Suprapubic skin (tissue), 4 donors: ENCODE data around the gene SLC32A1. TPM values are rescaled to one million over a fixed set of nuclear protein-coding genes. Genes with fewer than 3 reads are reported as not detected.
A peak's percentile ranks its signal among the peaks of the same experiment; 100 is the strongest.

ENCODE experiments used
- DNase-seq, 2 donors: peaks; one replicate each; pipeline ENCODE4 v3.0.0-alpha.2; 2019; ENCODE audit warnings: low spot score in 2 of 2
- H3K27ac ChIP-seq: fragments of 200-600 bp; sonication (generic); one replicate; pipeline ENCODE4 v1.5.1; 2019
- H3K27me3 ChIP-seq: fragments of 200-600 bp; sonication (generic); one replicate; pipeline ENCODE4 v1.5.1; 2019
- H3K36me3 ChIP-seq: fragments of 200-600 bp; sonication (generic); one replicate; pipeline ENCODE4 v1.5.1; 2019
- H3K4me1 ChIP-seq: fragments of 200-600 bp; sonication (generic); one replicate; pipeline ENCODE4 v1.5.1; 2019
- H3K4me3 ChIP-seq: fragments of 200-600 bp; sonication (generic); one replicate; pipeline ENCODE4 v1.5.1; 2019; ENCODE audit warnings: mild to moderate bottlenecking
- H3K9me3 ChIP-seq: fragments of 200-600 bp; sonication (generic); one replicate; pipeline ENCODE4 v1.5.1; 2019
- EP300 ChIP-seq: sonication (generic); formaldehyde crosslinking; IDR thresholded peaks from one replicate; pipeline ENCODE4 v1.6.1; 2017; ENCODE audit warnings: antibody characterized with exemption
- POLR2A ChIP-seq, 2 donors: fragments of 450-650 bp; IDR thresholded peaks; one replicate each; pipeline ENCODE4 v1.6.1; 2017; ENCODE audit warnings: antibody characterized with exemption in 2 of 2, mild to moderate bottlenecking in 2 of 2, moderate library complexity in 2 of 2
- POLR2AphosphoS5 ChIP-seq, 3 donors: sonication (generic); formaldehyde crosslinking; IDR thresholded peaks; one replicate each; pipeline ENCODE4 v1.6.1; 2017; ENCODE audit warnings: antibody characterized with exemption in 3 of 3
- WGBS: methylation state at CpG from one replicate; pipeline ENCODE4 v1.1.5; 2018; 5-methylcytosine and 5-hydroxymethylcytosine counted together
- total RNA-seq, 4 donors: library from RNA; depleted of rRNA; stranded (reverse); fragments of >200 nt; gene quantifications; one replicate each; pipeline ENCODE4 v1.1.0, GENCODE V29; 2016
- TF ChIP-seq, protein P1 (sequence below), 2 donors: fragments of 200-600 bp in 1 of 2; fragments of 450-650 bp in 1 of 2; sonication (generic) in 1 of 2; IDR thresholded peaks; one replicate each; pipeline ENCODE4 v1.5.1; 2016 to 2019; ENCODE audit warnings: antibody characterized with exemption in 2 of 2, mild to moderate bottlenecking in 1 of 2, moderate library complexity in 1 of 2

SLC32A1 gene
- total RNA-seq, 4 donors from 2014 or later: not detected

DNA sequence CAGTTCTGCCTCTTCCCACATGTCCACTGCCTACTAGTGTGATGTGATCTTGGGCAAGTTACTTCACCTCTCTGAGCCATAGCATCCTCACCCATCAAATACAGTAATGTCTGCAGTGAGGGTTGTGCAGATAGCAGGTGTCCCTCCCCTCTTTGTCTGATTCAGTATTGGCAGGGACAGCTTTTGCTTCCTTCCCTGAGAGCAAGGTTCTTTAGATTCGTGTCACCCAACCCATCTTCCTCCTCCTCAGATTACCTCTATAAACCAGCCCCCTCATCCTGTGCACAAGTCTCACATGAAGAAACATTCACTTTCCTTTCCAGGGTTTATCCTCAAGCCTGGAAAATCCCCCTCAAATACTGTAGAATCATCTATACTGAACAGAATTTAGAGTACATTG, 39.3 kb downstream of the SLC32A1 start:
- Histone ChIP-seq H3K9me3 (no peaks in the 10 kb centered on the region), H3K36me3 (peaks cover 96% of the 10 kb centered on the region), H3K4me3 (no peak overlapping the region), H3K4me1 (peaks cover 8% of the 10 kb centered on the region), H3K27me3 (no peaks in the 10 kb centered on the region), H3K27ac (no peak overlapping the region)
- 68% methylated on average over 1 of the region's 1 CpG for WGBS
- DNase-seq: no peak
- TF ChIP-seq POLR2A (IDR thresholded peaks at IDR 0.05): no peak
- no peak for TF ChIP-seq POLR2AphosphoS5 (IDR thresholded peaks at IDR 0.05)
- no peak for TF ChIP-seq EP300
- TF ChIP-seq, protein P1, sequence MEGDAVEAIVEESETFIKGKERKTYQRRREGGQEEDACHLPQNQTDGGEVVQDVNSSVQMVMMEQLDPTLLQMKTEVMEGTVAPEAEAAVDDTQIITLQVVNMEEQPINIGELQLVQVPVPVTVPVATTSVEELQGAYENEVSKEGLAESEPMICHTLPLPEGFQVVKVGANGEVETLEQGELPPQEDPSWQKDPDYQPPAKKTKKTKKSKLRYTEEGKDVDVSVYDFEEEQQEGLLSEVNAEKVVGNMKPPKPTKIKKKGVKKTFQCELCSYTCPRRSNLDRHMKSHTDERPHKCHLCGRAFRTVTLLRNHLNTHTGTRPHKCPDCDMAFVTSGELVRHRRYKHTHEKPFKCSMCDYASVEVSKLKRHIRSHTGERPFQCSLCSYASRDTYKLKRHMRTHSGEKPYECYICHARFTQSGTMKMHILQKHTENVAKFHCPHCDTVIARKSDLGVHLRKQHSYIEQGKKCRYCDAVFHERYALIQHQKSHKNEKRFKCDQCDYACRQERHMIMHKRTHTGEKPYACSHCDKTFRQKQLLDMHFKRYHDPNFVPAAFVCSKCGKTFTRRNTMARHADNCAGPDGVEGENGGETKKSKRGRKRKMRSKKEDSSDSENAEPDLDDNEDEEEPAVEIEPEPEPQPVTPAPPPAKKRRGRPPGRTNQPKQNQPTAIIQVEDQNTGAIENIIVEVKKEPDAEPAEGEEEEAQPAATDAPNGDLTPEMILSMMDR (IDR thresholded peaks at IDR 0.05): no peak

DNA sequence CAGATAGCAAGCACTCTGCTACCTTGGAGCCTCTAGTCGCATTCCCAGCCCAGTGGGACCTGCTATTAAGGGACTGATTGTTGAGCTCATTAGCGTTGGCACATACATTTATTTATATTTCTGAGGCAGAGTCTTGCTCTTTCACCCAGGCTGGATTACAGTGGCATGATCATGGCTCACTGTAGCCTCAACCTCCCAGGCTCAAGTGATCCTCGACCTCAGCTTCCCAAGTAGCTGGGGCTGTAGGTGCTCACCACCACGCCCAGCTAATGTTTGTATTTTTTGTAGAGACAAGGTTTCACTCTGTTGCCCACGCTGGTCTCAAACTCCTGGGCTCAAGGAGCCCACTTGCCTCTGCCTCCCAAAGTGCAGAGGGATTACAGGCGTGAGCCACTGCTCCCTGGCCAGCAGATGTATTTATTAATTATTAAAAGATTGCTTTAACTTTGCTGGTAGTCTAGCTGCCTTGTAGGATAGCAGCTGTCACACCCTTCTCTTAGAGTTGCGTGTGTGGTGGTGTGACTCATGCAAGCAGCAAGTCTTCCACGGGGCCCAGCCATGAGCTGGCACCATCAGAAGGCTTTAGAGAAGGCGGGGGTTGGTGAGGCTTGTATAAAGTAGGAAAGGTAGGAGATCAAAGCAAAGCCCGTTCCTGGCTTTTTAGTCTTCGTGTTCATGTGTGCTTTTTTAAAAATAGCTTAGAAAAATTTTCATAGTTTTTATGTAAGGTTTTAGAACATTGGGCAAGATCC, 40.5 kb downstream of the SLC32A1 start:
- no peak overlapping the region for H3K4me3 ChIP-seq
- no peak overlapping the region for H3K27ac ChIP-seq
- TF ChIP-seq, protein P1 (IDR thresholded peaks at IDR 0.05): no peak
- TF ChIP-seq POLR2AphosphoS5 (IDR thresholded peaks at IDR 0.05): no peak
- TF ChIP-seq EP300: no peak
- TF ChIP-seq POLR2A (IDR thresholded peaks at IDR 0.05): no peak
- peaks cover 8% of the 10 kb centered on the region for H3K4me1 ChIP-seq
- no peaks in the 10 kb centered on the region for H3K9me3 ChIP-seq
- no peak for DNase-seq
- peaks cover 96% of the 10 kb centered on the region for H3K36me3 ChIP-seq
- 57% methylated on average over 11 of the region's 11 CpGs for WGBS
- H3K27me3 ChIP-seq: no peaks in the 10 kb centered on the region

DNA sequence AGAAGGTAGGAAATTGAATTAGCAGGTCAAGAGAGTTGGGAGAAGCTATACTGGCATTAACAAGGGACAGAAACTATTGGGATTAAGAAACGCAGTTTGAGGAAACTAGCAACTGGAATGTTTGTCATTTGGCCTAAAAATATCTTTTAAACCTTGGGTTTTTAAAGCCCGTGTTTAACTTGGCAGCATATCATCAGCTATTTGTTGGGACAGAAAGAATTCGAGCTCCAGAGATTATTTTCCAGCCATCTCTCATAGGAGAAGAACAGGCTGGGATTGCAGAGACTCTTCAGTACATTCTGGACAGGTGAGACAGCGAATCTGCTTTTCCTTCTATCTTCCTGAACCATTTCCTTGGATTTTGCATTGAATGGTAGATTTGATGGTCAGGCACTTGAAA, 41.8 kb downstream of the SLC32A1 start:
- Histone ChIP-seq H3K4me1 (peaks cover 8% of the 10 kb centered on the region), H3K27ac (no peak overlapping the region), H3K27me3 (no peaks in the 10 kb centered on the region), H3K4me3 (no peak overlapping the region), H3K36me3 (peaks cover 97% of the 10 kb centered on the region), H3K9me3 (no peaks in the 10 kb centered on the region)
- no peak for DNase-seq
- TF ChIP-seq, protein P1 (IDR thresholded peaks at IDR 0.05): no peak
- no peak for TF ChIP-seq EP300
- TF ChIP-seq POLR2A (IDR thresholded peaks at IDR 0.05): no peak
- TF ChIP-seq POLR2AphosphoS5 (IDR thresholded peaks at IDR 0.05): no peak
- WGBS: 87% methylated on average over 4 of the region's 4 CpGs

DNA sequence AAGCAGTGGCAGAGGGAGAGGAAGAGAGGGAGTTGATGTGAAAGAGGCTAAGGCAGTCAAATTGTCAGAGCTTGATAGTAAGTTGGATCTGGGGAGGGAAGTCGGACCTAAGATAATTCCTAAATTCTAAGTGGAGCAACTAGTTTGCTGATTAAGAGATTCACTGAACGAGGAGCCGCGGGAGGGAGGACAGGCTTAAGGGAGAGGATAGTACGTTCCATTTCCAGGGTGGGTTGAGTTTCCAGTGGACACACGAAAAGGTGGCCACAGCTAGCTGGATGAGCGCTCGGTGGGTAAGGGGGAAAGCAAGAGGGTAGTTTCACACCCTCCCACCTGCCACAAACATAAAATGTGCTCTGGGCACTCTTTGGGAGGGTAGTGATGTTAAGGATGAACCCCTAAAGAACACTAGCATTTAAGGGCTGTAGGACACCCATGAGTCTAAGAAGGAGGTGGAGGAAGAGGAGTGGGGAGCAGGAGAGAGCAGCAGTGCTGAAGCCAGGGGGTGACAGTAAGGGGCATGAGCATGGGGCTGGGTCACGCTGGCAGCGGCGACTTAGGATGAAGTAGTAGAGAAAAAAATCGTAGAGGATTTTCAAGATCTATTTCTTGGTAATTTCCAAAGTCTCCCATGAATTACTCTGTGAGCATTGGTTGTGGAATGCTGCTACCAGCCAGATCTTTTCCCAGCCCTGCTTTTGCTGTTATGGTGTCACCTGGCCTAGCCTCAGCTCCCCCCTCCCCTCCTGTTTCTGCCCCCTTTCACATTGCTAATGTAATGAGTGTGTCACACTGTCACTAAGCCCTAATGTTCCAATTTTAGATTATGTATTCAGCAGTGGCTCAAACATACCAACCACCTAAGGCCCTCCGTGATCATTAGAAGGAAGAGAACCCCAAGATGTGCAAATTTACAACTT, 45.4 kb downstream of the SLC32A1 start:
- WGBS: 92% methylated on average over 13 of the region's 13 CpGs
- Histone ChIP-seq H3K27me3 (no peaks in the 10 kb centered on the region), H3K9me3 (no peaks in the 10 kb centered on the region), H3K4me3 (no peak overlapping the region), H3K36me3 (peaks cover 98% of the 10 kb centered on the region), H3K4me1 (peaks cover 2% of the 10 kb centered on the region), H3K27ac (no peak overlapping the region)
- no peak for TF ChIP-seq POLR2A (IDR thresholded peaks at IDR 0.05)
- TF ChIP-seq, protein P1 (IDR thresholded peaks at IDR 0.05): no peak
- TF ChIP-seq EP300: no peak
- no peak for TF ChIP-seq POLR2AphosphoS5 (IDR thresholded peaks at IDR 0.05)
- no peak for DNase-seq

DNA sequence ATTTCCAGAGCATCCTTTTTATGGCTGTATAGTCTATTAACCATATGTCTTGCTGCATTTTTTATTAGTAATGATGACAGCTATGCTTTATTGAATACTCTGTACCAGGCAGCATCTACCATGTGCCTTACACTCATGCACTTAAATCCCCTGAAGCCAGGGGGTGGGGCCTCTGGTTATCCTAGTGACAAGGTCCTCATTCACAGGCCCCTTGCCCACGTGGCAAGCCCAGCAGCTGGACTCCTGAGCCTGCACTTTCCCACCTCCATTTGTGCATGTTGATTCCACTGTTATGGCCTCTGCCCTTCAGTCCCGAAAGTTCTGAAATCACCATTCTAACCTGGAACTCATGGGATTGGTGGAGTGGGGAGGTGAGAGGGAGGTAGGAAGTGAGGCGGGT, 46.3 kb downstream of the SLC32A1 start:
- no peak overlapping the region for H3K4me3 ChIP-seq
- H3K27me3 ChIP-seq: no peaks in the 10 kb centered on the region
- no peak for TF ChIP-seq POLR2AphosphoS5 (IDR thresholded peaks at IDR 0.05)
- TF ChIP-seq POLR2A (IDR thresholded peaks at IDR 0.05): no peak
- TF ChIP-seq, protein P1 (IDR thresholded peaks at IDR 0.05): no peak
- no peak for TF ChIP-seq EP300
- peak in 1 of 2 donors; percentile 67 for DNase-seq
- WGBS: 89% methylated on average over 3 of the region's 3 CpGs
- peaks cover 93% of the 10 kb centered on the region for H3K36me3 ChIP-seq
- no peaks in the 10 kb centered on the region for H3K4me1 ChIP-seq
- H3K9me3 ChIP-seq: no peaks in the 10 kb centered on the region
- H3K27ac ChIP-seq: no peak overlapping the region
